K562 (cell line): ENCODE results near the gene GPC2. TPM values are rescaled to one million over a fixed set of nuclear protein-coding genes. Genes with fewer than 3 reads are reported as not detected.

Source experiments
- ASH1L ChIP-seq: fragments of 450-650 bp; IDR thresholded peaks from 2 replicates; pipeline ENCODE4 v1.6.1; 2018; ENCODE audit warnings: borderline replicate concordance, mild to moderate bottlenecking, low read depth; ENCODE audit not compliant: partially characterized antibody
- HDGF ChIP-seq: fragments of 450-650 bp; IDR thresholded peaks from 2 replicates; pipeline ENCODE4 v1.6.1; 2016
- MEF2A ChIP-seq: IDR thresholded peaks from 2 replicates; pipeline ENCODE4 v1.6.1; 2011; ENCODE audit warnings: low read depth, mild to moderate bottlenecking, low read length, moderate library complexity; ENCODE audit not compliant: control insufficient read depth
- MNT ChIP-seq, 2 experiments: fragments of 450-650 bp; conservative IDR thresholded peaks; 2 replicates each; pipeline ENCODE4 v1.6.1; 2017; ENCODE audit warnings: mild to moderate bottlenecking in 2 of 2, moderate library complexity in 2 of 2
- NFIC ChIP-seq: fragments of 450-650 bp; IDR thresholded peaks from 2 replicates; pipeline ENCODE4 v1.6.1; 2017; ENCODE audit warnings: mild to moderate bottlenecking, inconsistent platforms
- PRDM10 ChIP-seq: fragments of 450-650 bp; IDR thresholded peaks from 2 replicates; pipeline ENCODE4 v1.6.1; 2018; ENCODE audit not compliant: partially characterized antibody
- PRMT5 ChIP-seq: sonication (generic); formaldehyde crosslinking; IDR thresholded peaks from 2 replicates; pipeline ENCODE4 v1.5.0; 2020; ENCODE audit warnings: missing genetic modification reagents
- PTRF ChIP-seq: fragments of 450-650 bp; IDR thresholded peaks from 2 replicates; pipeline ENCODE4 v1.6.1; 2016; ENCODE audit warnings: mild to moderate bottlenecking, missing genetic modification characterization, missing compliant biosample characterization
- RBM14 ChIP-seq: fragments of 200-400 bp; formaldehyde crosslinking; IDR thresholded peaks from 2 replicates; pipeline ENCODE4 v1.6.1; 2018; ENCODE audit warnings: low read depth, mild to moderate bottlenecking, low read length, moderate library complexity, borderline replicate concordance; ENCODE audit not compliant: insufficient read depth
- RBM25 ChIP-seq: fragments of 200-400 bp; formaldehyde crosslinking; IDR thresholded peaks from 2 replicates; pipeline ENCODE4 v1.6.1; 2018; ENCODE audit warnings: low read length, low read depth, moderate library complexity; ENCODE audit not compliant: severe bottlenecking
- TCF15 ChIP-seq: fragments of 250-450 bp; sonication (Bioruptor Pico); IDR thresholded peaks from 2 replicates; pipeline ENCODE4 v1.8.0; 2022; ENCODE audit warnings: moderate library complexity, mild to moderate bottlenecking, inconsistent platforms
- VEZF1 ChIP-seq: fragments of 200-800 bp; sonication (Bioruptor generic); IDR thresholded peaks from 2 replicates; pipeline ENCODE4 v1.6.1; 2017; ENCODE audit warnings: missing genetic modification characterization, missing compliant biosample characterization
- ZBTB33 ChIP-seq: sonication (generic); formaldehyde crosslinking; IDR thresholded peaks from 2 replicates; pipeline ENCODE4 v1.8.1; 2023; ENCODE audit warnings: mild to moderate bottlenecking, missing genetic modification reagents
- ZNF282 ChIP-seq: sonication (generic); formaldehyde crosslinking; IDR thresholded peaks from 2 replicates; pipeline ENCODE4 v1.8.1; 2023; ENCODE audit warnings: missing genetic modification reagents
- ZNF740 ChIP-seq, 3 experiments: fragments of 200-800 bp in 1 of 3; sonication (Bioruptor generic) in 1 of 3; sonication (generic) in 1 of 3; formaldehyde crosslinking in 1 of 3; IDR thresholded peaks; 2 replicates each; pipeline versions ENCODE4 v1.6.1 to v1.8.0; 2016 to 2022; ENCODE audit warnings: mild to moderate bottlenecking in 2 of 3, missing compliant biosample characterization in 2 of 3, missing genetic modification characterization in 2 of 3, missing genetic modification reagents in 1 of 3
- polyA plus RNA-seq, 8 experiments: library from polyadenylated mRNA; depleted of rRNA in 4 of 8; stranded (reverse) in 5 of 8; unstranded in 3 of 8; fragments of >200 nt; fragmentation: Nextera tagmentation in 2 of 8; fragmentation: Illumina TruSeq in 1 of 8; extraction: Ambion mirVana in 2 of 8; extraction: Trizol in 1 of 8; gene quantifications; 2 replicates each; pipeline versions ENCODE4 v1.2.1 to v1.2.3, GENCODE V29; 2011 to 2014; ENCODE audit warnings: inconsistent platforms in 1 of 8, missing spikeins in 1 of 8
- total RNA-seq, 7 experiments: library from RNA; depleted of rRNA in 6 of 7; stranded (reverse); fragments of >200 nt in 6 of 7; fragmentation: Illumina TruSeq in 2 of 7; extraction: Trizol in 2 of 7; gene quantifications; 2 replicates each; pipeline versions ENCODE4 v1.2.1 to v1.2.3, GENCODE V29; 2011 to 2021; ENCODE audit warnings: low replicate concordance in 1 of 7

GPC2 gene
- total and polyA plus RNA-seq, 9 of the 15 experiments (the other 6 are each of a cell fraction or from before 2014, with no cell fraction given) = 0.06 to 7.7 (median 1.4) TPM; not detected in 1

GRCh38 chr7:100156331-100157068 is 20.7 kb downstream of the GPC2 start (continued):
- TF ChIP-seq ZNF740 (CRISPR knock-in tag; IDR thresholded peaks at IDR 0.05) (peak; percentile 17; the same call in 1 of the 2 replicates), ZNF740 (tag; IDR thresholded peaks at IDR 0.05) (no peak), HDGF (0 out of 2 replicates have a peak, but pooled peaks have one; percentile 13), MNT (conservative IDR thresholded peaks at IDR 0.05) (0 out of 4 replicates have a peak, but pooled peaks of 1 of the 2 experiments have one; percentile 2), VEZF1 (0 out of 2 replicates have a peak, but pooled peaks have one; percentile 30), NFIC (0 out of 2 replicates have a peak, but pooled peaks have one; percentile 14), MEF2A (no peak), TCF15 (no peak), ZNF282 (CRISPR knock-in tag) (no peak), ZBTB33 (CRISPR knock-in tag) (0 out of 2 replicates have a peak, but pooled peaks have one; percentile 36), RBM25 (no peak), ASH1L (no peak), PRDM10 (peak; percentile 10), PRMT5 (CRISPR knock-in tag) (no peak), RBM14 (no peak), PTRF (tag) (no peak)
